ENCODE results near the gene EPHA2. TPM values are rescaled to one million over a fixed set of nuclear protein-coding genes. Genes with fewer than 3 reads are reported as not detected.

Gene EPHA2
- total RNA-seq, 1 donor from 2014 or later: 211 TPM

DNA sequence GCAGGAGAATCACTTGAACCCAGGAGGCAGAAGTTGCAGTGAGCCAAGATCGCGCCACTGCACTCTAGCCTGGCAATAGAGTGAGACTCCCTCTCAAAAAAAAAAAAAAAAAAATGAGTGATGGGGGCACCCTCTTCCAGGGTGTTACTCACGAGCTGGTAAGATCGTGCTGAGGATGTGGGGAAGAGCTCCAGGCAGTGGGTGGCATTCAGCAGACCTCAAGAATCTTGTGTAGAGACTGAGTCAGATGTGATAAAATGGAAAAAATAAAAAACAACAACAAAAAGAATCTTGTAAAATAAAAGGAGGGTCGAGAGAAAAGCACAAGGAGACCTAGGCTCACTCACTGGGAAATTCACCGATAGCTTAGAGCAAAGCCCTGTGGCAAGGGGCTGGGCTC, 38.5 kb downstream of the EPHA2 start:
- Histone ChIP-seq H3K27me3 (ENCODE audit: control insufficient read depth, insufficient read depth, low read length) (no peaks in the 10 kb centered on the region), H3K36me3 (ENCODE audit: control insufficient read depth, insufficient read depth, low read length) (no peaks in the 10 kb centered on the region), H3K4me3 (ENCODE audit: low read depth, low read length) (no peak overlapping the region)
- TF ChIP-seq CTCF (IDR thresholded peaks at IDR 0.05; ENCODE audit: insufficient read depth, low read length, poor library complexity, severe bottlenecking): no peak
- no peak for DNase-seq (ENCODE audit: low read depth)

DNA sequence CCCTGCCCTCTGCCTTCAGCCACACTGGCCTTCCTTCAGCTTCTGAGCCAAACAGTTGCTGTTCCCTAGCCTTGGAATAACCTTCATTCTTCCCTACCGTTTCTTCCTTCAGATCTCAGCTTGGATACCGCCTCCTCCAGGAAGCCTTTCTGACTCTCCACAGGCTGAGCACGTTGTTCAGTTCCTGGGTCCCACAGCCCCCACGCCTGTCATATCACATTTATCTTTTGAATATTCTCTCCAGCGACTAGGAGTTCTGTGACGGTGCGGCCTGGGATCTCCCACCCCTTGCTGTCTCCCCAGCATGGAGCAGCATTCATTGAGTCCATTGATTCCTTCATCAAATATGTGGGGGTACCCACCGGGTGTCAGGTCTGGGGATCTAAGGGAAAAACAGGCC, 39.2 kb downstream of the EPHA2 start:
- no peaks in the 10 kb centered on the region for H3K36me3 ChIP-seq (ENCODE audit: control insufficient read depth, insufficient read depth, low read length)
- no peak overlapping the region for H3K4me3 ChIP-seq (ENCODE audit: low read depth, low read length)
- TF ChIP-seq CTCF (IDR thresholded peaks at IDR 0.05; ENCODE audit: insufficient read depth, low read length, poor library complexity, severe bottlenecking): no peak
- no peaks in the 10 kb centered on the region for H3K27me3 ChIP-seq (ENCODE audit: control insufficient read depth, insufficient read depth, low read length)
- no peak for DNase-seq (ENCODE audit: low read depth)

GRCh38 chr1:16116002-16116401, 39.9 kb downstream of the EPHA2 start:
- no peak for DNase-seq (ENCODE audit: low read depth)
- Histone ChIP-seq H3K27me3 (ENCODE audit: control insufficient read depth, insufficient read depth, low read length) (no peaks in the 10 kb centered on the region), H3K4me3 (ENCODE audit: low read depth, low read length) (no peak overlapping the region), H3K36me3 (ENCODE audit: control insufficient read depth, insufficient read depth, low read length) (no peaks in the 10 kb centered on the region)
- TF ChIP-seq CTCF (IDR thresholded peaks at IDR 0.05; ENCODE audit: insufficient read depth, low read length, poor library complexity, severe bottlenecking): no peak

DNA sequence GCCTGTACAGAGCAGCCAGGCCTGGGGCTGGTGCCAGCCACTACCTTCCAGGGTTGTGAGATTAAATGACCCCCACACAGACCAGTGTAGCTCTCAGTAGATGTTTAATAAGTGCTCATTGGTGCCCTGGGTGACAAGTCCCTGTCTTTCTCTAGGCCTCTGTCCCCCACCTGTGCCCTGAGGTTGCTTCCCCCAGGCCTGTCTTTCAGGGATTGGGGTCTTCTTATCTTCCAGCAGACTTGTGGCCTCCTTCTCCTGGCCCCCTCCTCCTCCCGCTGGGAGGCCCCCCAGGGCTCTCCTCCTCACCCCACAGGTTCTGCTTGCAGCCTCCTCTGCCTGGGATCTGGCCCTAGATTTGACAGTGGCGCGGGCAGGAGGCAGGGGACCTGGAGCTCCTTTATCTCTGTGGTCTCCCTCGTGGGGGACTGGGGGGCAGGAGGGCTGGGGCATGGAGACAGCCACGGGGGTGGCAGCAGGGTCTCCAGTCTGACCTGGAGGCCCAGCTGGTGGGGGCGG, 40.3 kb downstream of the EPHA2 start:
- no peak for TF ChIP-seq CTCF (IDR thresholded peaks at IDR 0.05; ENCODE audit: insufficient read depth, low read length, poor library complexity, severe bottlenecking)
- no peak for DNase-seq (ENCODE audit: low read depth)
- no peak overlapping the region for H3K4me3 ChIP-seq (ENCODE audit: low read depth, low read length)
- no peaks in the 10 kb centered on the region for H3K36me3 ChIP-seq (ENCODE audit: control insufficient read depth, insufficient read depth, low read length)
- H3K27me3 ChIP-seq (ENCODE audit: control insufficient read depth, insufficient read depth, low read length): no peaks in the 10 kb centered on the region

DNA sequence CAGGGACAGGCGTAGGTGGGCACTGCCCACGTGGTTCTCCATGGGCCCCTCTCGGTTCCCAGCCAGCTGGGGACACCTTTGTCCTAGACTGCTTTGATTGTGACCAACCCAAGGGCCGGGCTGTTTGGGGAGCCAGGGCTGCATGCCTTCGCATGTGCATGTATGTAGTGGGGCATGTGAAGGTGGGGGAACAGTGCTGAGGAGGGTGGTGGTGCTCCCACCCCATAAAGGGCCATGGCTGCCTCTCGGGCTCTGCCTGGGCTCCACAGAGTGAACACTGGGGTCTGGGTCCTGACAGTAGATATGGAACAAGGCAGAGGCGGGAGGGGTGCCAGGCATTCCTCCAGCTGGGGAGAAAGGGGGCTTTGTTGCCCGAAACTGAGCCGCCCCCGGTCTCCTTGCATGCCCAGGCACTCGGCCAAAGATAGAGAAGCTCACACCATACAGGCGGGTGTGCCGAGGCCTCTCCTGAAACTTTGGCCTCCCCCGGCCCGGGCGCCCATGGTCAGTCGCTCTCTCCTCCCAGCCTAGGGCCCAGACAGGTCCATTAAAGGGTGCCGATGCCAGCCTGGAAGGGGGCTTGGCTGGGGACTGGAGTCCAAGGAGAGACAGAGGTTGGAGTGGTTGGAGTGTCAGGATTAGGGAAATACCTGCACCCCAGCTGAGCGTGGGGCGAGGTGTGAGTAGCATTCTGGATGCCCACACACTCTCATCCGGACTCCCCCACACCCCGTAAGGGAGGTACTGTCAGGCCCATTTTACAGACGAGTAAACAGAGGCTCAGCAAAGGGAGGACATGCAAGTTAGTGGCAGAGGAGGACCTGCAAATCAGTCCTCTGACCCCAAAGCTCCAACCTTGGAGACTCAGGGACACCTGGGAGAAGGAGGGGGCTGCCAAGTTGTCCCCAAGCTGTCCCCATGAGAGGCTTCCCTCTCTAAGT, 41.1 kb downstream of the EPHA2 start:
- no peak overlapping the region for H3K4me3 ChIP-seq (ENCODE audit: low read depth, low read length)
- H3K27me3 ChIP-seq (ENCODE audit: control insufficient read depth, insufficient read depth, low read length): no peaks in the 10 kb centered on the region
- no peak for TF ChIP-seq CTCF (IDR thresholded peaks at IDR 0.05; ENCODE audit: insufficient read depth, low read length, poor library complexity, severe bottlenecking)
- H3K36me3 ChIP-seq (ENCODE audit: control insufficient read depth, insufficient read depth, low read length): no peaks in the 10 kb centered on the region
- no peak for DNase-seq (ENCODE audit: low read depth)
